NCI-H128 (cell line): ENCODE data around the gene RIPOR2.

ENCODE experiments used
- DNase-seq: peaks from one replicate; lab custom pipeline; 2025; ENCODE audit not compliant: unreplicated experiment; lab: John Stamatoyannopoulos, UW

The RIPOR2 gene

DNA sequence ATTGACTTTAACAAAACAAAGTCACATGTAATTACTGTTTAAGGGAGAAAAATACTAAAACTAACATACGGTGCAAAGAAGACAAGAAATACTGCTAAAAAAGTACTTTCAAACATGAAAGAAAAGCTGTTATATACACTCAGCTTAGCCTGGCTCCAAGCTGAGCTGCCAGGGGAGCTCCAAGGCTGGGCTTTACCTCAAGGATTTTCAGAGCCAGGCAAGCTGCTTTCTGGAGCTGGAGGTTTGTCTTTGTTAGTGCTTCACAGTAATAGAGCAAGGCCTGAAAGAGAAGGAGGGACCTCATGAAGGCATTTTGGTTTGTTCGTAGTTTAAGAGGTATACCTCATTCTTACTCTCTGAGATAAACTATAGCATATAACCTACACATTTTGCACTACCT lies 117.4 kb downstream of the RIPOR2 start:
- no peak for DNase-seq

DNA sequence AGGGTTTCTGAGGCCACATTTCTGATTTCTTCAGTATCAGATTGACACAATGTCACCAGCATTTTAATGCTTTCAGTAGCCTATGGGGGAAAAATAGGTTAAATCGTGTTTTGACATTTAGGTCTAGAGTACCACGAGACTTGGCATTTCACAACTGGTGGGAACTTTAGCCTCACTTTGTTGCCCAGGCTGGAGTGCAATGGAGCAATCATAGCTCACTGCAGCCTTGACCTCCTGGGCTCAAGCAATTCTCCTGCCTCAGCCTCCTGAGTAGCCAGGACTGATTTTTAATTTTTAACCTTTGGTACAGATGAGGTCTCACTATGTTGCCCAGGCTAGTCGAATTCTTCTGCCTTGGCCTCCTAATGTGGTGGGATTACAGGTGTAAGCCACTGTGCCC lies 126.0 kb downstream of the RIPOR2 start:
- no peak for DNase-seq

DNA sequence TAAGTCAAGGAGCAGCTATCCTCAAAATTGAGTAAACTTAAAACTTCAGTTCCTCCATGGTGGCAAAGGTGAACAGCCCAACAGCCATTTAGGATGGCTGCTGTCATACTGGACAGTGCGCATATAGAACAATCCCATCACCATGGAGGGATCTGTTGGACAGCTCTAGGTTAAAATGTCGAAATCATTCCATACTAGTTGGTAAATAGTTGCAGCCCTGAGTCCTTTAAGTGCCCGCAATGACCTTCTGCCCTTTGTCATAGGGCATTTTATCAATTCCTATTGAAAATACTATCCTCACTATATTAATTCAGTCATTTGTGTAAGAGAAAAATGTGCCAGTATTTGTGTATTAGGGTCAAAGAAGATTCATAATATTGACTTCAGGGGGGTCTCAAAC lies 128.2 kb downstream of the RIPOR2 start:
- DNase-seq: no peak

DNA sequence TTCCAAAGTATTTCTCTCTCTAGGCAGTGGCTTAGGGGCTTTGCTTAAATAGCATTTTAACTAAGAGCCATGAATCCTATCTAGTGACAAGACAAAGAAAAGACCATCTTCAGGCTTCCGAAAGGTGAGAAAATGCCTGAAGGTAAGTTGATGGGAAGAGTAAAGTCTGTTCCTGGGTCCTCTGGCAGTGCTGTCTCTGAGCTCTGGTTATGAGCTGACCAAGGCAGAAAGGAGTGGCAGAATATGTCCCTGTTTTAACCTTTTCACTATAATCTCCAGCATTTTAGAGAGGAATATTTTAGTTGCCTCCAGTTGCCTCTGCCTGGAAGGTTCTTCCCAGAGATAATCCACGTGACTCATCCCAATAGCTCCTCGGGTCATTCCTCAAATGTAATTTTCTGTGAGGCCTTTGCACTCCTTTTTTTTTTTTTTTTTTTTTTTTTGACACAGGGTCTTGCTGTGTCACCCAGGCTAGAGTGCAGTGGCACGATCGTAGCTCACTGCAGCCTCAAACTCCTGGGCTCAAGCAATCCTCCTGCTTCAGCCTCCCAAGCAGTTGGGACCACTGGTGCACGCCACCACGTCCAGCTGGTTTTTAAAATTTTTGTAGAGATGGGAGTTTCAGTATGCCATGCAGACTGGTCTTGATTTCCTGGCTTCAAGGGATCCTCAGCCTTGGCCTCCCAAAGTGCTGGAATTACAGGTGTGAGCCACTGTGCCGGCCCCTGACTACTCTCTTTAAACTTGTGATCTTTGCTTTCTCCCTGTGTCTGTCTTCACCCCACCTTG lies 133.3 kb downstream of the RIPOR2 start:
- DNase-seq: no peak

GRCh38 chr6:24799541-24799915 lies 136.2 kb downstream of the RIPOR2 start:
- no peak for DNase-seq

GRCh38 chr6:24798740-24799540 lies 136.8 kb downstream of the RIPOR2 start, which contains the start of gene ARMH2:
ARMH2 (minus strand) TSS chr6:24798917; CDS start chr6:24798857, 60 bp downstream.
- DNase-seq: no peak

DNA sequence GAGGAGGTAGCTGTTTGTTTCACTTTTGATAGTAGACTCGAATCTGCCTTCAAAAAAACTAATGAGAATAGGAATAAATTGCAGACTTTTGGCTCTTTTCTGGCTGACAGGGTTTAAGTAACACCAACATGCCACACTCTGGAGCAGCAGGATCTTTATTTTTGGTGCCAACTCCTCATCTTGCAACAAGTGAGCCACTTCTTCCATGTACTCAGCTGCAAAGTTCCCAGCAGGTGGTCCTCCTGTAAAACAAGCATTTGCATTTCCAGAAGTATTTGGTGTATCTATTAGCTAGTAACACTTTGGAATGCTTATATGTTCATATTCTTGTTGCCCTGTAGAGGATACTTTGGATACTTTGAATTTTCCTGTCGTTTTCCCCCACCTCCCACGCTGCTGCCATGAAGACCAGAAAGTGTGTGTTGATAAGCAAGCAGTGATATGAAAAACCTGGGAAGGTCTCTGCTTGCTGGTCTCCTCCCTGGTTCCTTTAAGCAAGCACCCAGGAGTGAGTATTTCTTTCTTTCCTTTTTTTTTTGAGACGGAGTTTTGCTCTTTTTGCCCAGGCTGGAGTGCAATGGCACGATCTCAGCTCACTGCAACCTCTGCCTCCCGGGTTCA lies 138.1 kb downstream of the RIPOR2 start:
- no peak for DNase-seq

GRCh38 chr6:24796616-24797290 lies 139.0 kb downstream of the RIPOR2 start:
- no peak for DNase-seq

- DNase-seq: no peak
Measured at GRCh38 chr6:24795106-24795505, 140.7 kb downstream of the RIPOR2 start.

DNA sequence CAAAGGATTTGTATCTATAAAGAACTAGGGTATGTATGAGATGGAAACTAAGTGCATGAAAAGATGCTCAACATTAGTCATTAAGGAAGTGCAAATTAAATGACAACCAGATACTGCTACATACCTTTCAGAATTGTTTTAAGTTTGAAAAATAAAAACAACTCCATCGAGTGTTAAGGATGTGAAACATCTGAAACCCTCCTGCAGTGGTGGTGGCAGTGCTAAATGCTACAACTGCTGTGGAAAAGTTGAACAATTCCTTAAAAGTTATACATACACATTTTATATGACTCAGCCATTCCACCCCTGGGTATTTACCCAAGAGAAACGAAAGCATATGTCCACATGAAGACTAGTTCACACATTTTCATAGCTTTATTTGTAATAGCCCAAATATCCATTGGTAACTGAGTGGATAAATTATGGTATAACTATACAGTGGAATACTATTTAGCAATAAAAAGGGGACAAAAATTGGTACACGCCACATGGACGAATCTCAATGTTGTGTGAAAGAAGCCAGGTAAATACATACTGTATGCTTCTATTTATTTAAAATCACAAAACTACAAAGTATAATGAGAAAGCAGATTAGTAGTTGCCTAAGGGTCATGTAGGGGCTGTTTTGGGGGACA lies 147.6 kb downstream of the RIPOR2 start:
- no peak for DNase-seq

DNA sequence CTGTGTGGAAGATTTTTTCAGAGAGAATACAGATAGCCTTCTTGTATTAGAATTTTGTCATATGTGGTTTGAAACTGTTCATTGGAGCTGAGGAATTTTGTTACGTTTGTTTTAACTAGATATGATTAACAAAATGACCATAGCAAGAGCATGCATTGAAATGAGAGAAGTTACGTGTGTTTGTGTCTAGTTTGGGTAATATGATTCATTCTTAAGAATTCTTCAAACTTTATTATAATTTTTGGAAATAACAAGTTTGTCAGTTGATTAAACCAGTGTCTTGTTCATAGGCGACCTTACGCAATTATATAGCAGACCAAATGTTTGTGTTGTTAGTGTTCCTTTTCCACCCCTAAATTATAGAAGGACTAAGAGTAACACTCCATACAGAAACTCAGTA lies 155.6 kb downstream of the RIPOR2 start:
- no peak for DNase-seq

DNA sequence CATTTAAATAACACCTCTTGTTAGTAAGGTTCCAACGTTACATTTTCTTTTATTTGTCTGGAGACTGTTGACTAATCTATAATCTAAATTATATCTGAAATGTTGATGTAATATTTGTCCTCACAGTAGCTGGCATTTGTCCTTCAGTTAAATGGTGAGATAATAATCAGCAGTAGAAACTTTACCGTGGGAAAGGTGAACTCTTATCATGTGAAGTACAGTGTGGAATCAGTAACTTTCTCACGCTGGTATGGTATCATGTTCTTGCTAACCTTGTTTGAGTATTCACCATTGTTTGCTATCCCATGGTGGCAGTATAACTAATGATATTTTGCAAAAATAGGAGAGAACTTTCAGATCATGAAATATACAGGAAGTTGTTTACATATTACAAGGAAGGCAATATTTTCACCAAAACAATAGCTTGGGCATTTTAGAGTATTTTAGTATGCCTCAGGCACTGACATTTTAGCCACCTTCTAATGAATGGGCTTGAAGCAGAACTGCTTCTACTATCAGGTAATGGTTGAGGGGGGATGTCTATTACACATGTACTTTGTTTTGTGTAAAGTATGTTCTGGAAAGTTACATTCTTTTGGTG lies 156.2 kb downstream of the RIPOR2 start:
- no peak for DNase-seq

- DNase-seq: no peak
Measured at GRCh38 chr6:24778878-24779277, 156.9 kb downstream of the RIPOR2 start.

DNA sequence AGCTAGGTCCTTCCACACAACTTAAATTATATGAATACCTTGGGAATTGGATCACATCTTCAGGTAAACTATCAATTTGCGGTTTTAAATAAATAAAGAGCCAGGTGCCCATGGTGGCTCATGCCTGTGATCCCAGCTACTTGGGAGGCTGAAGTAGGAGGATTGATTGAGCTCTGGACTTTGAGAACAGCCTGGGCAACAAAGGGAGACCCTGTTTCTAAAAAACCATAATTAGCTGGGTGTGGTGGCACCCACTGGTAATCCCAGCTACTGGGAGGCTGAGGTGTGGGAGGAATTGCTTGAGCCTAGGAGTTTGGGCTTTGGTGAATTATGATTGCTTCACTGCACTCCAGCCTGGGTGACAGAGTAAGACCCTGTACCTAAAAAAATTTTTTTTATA lies 157.6 kb downstream of the RIPOR2 start:
- no peak for DNase-seq

DNA sequence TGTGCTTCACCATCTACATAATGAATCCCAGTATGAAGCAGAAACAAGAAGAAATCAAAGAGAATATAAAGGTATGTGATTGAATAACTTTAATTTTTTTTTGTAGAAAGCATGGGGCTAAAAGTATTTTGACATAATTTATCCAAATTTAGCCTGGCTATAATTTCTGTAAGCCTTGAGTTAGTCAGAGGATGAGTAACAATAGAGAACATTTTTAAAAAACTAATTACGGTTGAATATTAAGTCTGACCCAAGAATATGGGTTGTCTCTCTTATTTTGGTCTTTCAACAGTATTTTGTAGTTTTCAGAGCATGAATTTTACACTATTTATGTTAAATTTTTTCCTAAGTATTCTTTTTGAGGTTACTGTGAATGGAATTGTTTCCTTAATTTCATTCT lies 158.5 kb downstream of the RIPOR2 start:
- no peak for DNase-seq

- no peak for DNase-seq
Measured at GRCh38 chr6:24775520-24776058, 160.2 kb downstream of the RIPOR2 start.

DNA sequence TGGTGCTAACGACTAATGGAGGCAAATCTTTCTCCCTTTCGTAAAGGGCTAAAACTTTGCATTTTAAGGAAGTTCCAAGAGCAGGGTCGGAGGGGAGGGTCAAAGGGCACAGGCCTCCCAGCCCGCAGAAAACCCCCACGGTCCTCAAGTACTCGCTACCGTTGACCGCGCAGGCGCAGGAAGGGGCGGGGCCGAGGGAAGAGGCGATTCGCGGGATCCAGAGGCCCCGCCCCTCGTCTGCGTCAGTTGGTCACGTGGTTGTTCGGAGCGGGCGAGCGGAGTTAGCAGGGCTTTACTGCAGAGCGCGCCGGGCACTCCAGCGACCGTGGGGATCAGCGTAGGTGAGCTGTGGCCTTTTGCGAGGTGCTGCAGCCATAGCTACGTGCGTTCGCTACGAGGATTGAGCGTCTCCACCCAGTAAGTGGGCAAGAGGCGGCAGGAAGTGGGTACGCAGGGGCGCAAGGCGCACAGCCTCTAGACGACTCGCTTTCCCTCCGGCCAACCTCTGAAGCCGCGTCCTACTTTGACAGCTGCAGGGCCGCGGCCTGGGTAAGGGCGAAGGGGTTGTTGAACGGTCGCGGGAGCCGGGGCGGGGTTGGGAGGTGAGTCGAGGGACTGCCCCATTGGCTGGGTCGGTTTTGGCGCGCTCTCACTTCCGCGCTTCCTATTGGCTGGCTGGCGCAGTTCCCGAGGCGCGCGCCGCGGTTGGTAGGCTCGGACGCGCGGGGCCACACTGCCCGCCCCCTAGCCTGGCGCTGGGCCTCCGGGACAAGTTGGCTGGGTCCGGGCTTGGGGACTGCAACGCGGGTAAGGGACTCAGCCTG lies 160.9 kb downstream of the RIPOR2 start, which contains the start of gene GMNN:
GMNN (plus strand) TSS at position 242 of the 824 bp plus-strand sequence. CDS start 2,310 bp downstream, outside the sequence.
- peak; percentile 94 for DNase-seq

DNA sequence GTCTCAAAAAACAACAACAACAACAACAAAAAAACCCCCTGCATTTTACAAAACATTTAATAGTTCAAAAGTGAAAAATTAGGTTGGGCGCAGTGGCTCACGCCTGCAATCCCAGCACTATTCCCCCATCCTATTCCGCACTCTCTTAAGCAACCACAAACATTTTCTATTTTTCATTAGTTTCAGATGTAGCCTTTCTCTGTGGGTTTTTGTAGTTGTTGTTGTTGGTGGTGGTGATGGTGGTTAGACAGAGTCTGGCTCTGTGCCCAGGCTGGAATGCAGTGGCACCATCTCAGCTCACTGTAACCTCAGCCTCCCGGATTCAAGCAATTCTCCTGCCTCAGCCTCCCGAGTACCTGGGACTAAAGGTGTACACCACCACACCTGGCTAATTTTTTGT lies 167.4 kb downstream of the RIPOR2 start:
- DNase-seq: no peak
